ENCODE results near the gene GUCY2D. TPM values are rescaled to one million over a fixed set of nuclear protein-coding genes. Genes with fewer than 3 reads are reported as not detected.

The GUCY2D gene
- total RNA-seq, 1 donor from 2014 or later = not detected

- Mint-ChIP-seq H3K4me3 (no peak overlapping the region), H3K36me3 (ENCODE audit: low read depth) (no peaks in the 10 kb centered on the region), H3K27me3 (ENCODE audit: low read depth) (peaks cover 11% of the 10 kb centered on the region), H3K27ac (ENCODE audit: unreplicated experiment) (no peak overlapping the region), H3K4me1 (no peaks in the 10 kb centered on the region), H3K9me3 (no peaks in the 10 kb centered on the region)
- no peak for DNase-seq (ENCODE audit: low read depth, low spot score)
- TF ChIP-seq CTCF (conservative IDR thresholded peaks at IDR 0.05) = no peak
Measured at GRCh38 chr17:8046929-8047768, 44.7 kb downstream of the GUCY2D start.

- no peak overlapping the region for H3K4me3 Mint-ChIP-seq
- H3K4me1 Mint-ChIP-seq = no peaks in the 10 kb centered on the region
- H3K9me3 Mint-ChIP-seq = no peaks in the 10 kb centered on the region
- TF ChIP-seq CTCF (conservative IDR thresholded peaks at IDR 0.05) = no peak
- no peaks in the 10 kb centered on the region for H3K36me3 Mint-ChIP-seq (ENCODE audit: low read depth)
- H3K27me3 Mint-ChIP-seq (ENCODE audit: low read depth) = peaks cover 11% of the 10 kb centered on the region
- H3K27ac Mint-ChIP-seq (ENCODE audit: unreplicated experiment) = no peak overlapping the region
- DNase-seq (ENCODE audit: low read depth, low spot score) = no peak
Measured at GRCh38 chr17:8047769-8048110, 45.3 kb downstream of the GUCY2D start.

GRCh38 chr17:8048236-8048635, 45.8 kb downstream of the GUCY2D start:
- TF ChIP-seq CTCF (conservative IDR thresholded peaks at IDR 0.05) = no peak
- DNase-seq (ENCODE audit: low read depth, low spot score) = no peak
- peaks cover 11% of the 10 kb centered on the region for H3K27me3 Mint-ChIP-seq (ENCODE audit: low read depth)
- H3K9me3 Mint-ChIP-seq = no peaks in the 10 kb centered on the region
- H3K27ac Mint-ChIP-seq (ENCODE audit: unreplicated experiment) = no peak overlapping the region
- no peak overlapping the region for H3K4me3 Mint-ChIP-seq
- no peaks in the 10 kb centered on the region for H3K36me3 Mint-ChIP-seq (ENCODE audit: low read depth)
- no peaks in the 10 kb centered on the region for H3K4me1 Mint-ChIP-seq

GRCh38 chr17:8048736-8049135, 46.3 kb downstream of the GUCY2D start:
- H3K4me1 Mint-ChIP-seq = no peaks in the 10 kb centered on the region
- no peak for DNase-seq (ENCODE audit: low read depth, low spot score)
- peaks cover 14% of the 10 kb centered on the region for H3K27me3 Mint-ChIP-seq (ENCODE audit: low read depth)
- no peaks in the 10 kb centered on the region for H3K9me3 Mint-ChIP-seq
- no peaks in the 10 kb centered on the region for H3K36me3 Mint-ChIP-seq (ENCODE audit: low read depth)
- H3K27ac Mint-ChIP-seq (ENCODE audit: unreplicated experiment) = no peak overlapping the region
- H3K4me3 Mint-ChIP-seq = no peak overlapping the region
- no peak for TF ChIP-seq CTCF (conservative IDR thresholded peaks at IDR 0.05)

- peaks cover 28% of the 10 kb centered on the region for H3K27me3 Mint-ChIP-seq (ENCODE audit: low read depth)
- no peak for TF ChIP-seq CTCF (conservative IDR thresholded peaks at IDR 0.05)
- no peak overlapping the region for H3K27ac Mint-ChIP-seq (ENCODE audit: unreplicated experiment)
- H3K4me1 Mint-ChIP-seq = no peaks in the 10 kb centered on the region
- H3K9me3 Mint-ChIP-seq = no peaks in the 10 kb centered on the region
- no peak for DNase-seq (ENCODE audit: low read depth, low spot score)
- H3K36me3 Mint-ChIP-seq (ENCODE audit: low read depth) = no peaks in the 10 kb centered on the region
- no peak overlapping the region for H3K4me3 Mint-ChIP-seq
Measured at GRCh38 chr17:8051831-8052230, 49.4 kb downstream of the GUCY2D start.

Data from neural crest cell (in vitro differentiated cells).